BE2C (cell line): ENCODE measurements around the gene PMCH. TPM values are rescaled to one million over a fixed set of nuclear protein-coding genes. Genes with fewer than 3 reads are reported as not detected.
"Not testable (repeated sequence)": the region's sequence is repeated elsewhere in the genome, so short reads cannot be mapped to it uniquely, and the experiment has no call there.

Experiments used
- DNase-seq: peaks from one replicate; pipeline ENCODE4 v3.0.0-alpha.2; 2020
- H3K27me3 ChIP-seq: fragments of 250-450 bp; sonication (Bioruptor Pico); 2 replicates; pipeline ENCODE4 v1.5.1; 2020; ENCODE audit warnings: mild to moderate bottlenecking
- H3K36me3 ChIP-seq: fragments of 250-450 bp; sonication (Bioruptor Pico); 2 replicates; pipeline ENCODE4 v1.5.1; 2020; ENCODE audit warnings: mild to moderate bottlenecking
- H3K4me1 ChIP-seq: fragments of 250-450 bp; sonication (Bioruptor Pico); 2 replicates; pipeline ENCODE4 v1.5.1; 2020
- H3K4me3 ChIP-seq: 2 replicates; pipeline ENCODE4 v1.5.1; 2011; ENCODE audit warnings: low read depth, low read length
- H3K9me3 ChIP-seq: fragments of 250-450 bp; sonication (Bioruptor Pico); 2 replicates; pipeline ENCODE4 v1.5.1; 2020
- CTCF ChIP-seq: IDR thresholded peaks from 2 replicates; pipeline ENCODE4 v1.5.1; 2012; ENCODE audit warnings: mild to moderate bottlenecking, low read depth, low read length
- polyA plus RNA-seq: library from polyadenylated mRNA; unstranded; fragments of >200 nt; gene quantifications from one replicate; pipeline ENCODE4 v1.2.1, GENCODE V29; 2012; ENCODE audit warnings: low read depth, missing spikeins; ENCODE audit not compliant: insufficient read length, insufficient read depth

PMCH gene, protein sequence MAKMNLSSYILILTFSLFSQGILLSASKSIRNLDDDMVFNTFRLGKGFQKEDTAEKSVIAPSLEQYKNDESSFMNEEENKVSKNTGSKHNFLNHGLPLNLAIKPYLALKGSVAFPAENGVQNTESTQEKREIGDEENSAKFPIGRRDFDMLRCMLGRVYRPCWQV
- not detected for polyA plus RNA-seq

DNA sequence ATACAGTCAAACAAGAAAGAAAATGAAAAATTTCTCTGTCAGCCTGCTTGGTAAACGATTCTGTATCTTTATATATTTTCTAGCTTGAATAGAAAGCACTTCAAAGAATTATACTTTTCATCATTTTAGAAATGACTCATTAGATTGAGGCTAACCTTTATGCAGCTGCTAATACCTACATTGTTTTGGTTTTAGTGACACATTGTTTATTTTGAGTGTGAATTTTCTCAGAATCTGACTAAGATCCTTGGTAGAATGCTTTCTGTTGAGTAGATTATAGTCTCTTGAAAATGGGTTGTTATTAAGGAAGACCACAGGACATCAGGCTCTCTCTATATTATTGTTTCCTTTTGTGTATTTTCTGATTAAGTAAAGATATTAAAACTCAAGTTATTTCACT lies at the start of gene PMCH:
TSS of gene PMCH (minus strand) at position 45 of the 400 bp plus-strand sequence. CDS start 63 bp downstream, outside the sequence.
- DNase-seq: no peak
- H3K27me3 ChIP-seq: no peaks in the 10 kb centered on the region
- TF ChIP-seq CTCF: no peak

GRCh38 chr12:102240859-102241258 lies 43.2 kb upstream of the PMCH start:
- not testable (repeated sequence) for H3K36me3 ChIP-seq, H3K27me3 ChIP-seq, DNase-seq, H3K4me3 ChIP-seq, H3K9me3 ChIP-seq, H3K4me1 ChIP-seq

More for the DNA sequence above, at the start of gene PMCH:
- Histone ChIP-seq H3K4me1 (no peaks in the 10 kb centered on the region), H3K36me3 (no peaks in the 10 kb centered on the region), H3K9me3 (no peaks in the 10 kb centered on the region), H3K4me3 (no peak within 1 kb of the TSS)

GRCh38 chr12:102234599-102234998 lies 37.0 kb upstream of the PMCH start:
- no peaks in the 10 kb centered on the region for H3K36me3 ChIP-seq
- no peaks in the 10 kb centered on the region for H3K4me1 ChIP-seq
- no peaks in the 10 kb centered on the region; the same call in 1 of the 2 replicates for H3K9me3 ChIP-seq
- no peaks in the 10 kb centered on the region for H3K27me3 ChIP-seq
- H3K4me3 ChIP-seq: no peak overlapping the region
- DNase-seq: no peak
- TF ChIP-seq CTCF: no peak

- TF ChIP-seq CTCF: no peak
- no peak overlapping the region for H3K4me3 ChIP-seq
- H3K36me3 ChIP-seq: no peaks in the 10 kb centered on the region
- no peaks in the 10 kb centered on the region for H3K27me3 ChIP-seq
- no peak for DNase-seq
- H3K9me3 ChIP-seq: no peaks in the 10 kb centered on the region; the same call in 1 of the 2 replicates
- no peaks in the 10 kb centered on the region for H3K4me1 ChIP-seq
Observed at GRCh38 chr12:102232446-102232845, 34.8 kb upstream of the PMCH start.

- DNase-seq: no peak
- no peak for TF ChIP-seq CTCF
- H3K9me3 ChIP-seq: no peaks in the 10 kb centered on the region; the same call in 1 of the 2 replicates
Observed at GRCh38 chr12:102232036-102232435, 34.4 kb upstream of the PMCH start.

DNA sequence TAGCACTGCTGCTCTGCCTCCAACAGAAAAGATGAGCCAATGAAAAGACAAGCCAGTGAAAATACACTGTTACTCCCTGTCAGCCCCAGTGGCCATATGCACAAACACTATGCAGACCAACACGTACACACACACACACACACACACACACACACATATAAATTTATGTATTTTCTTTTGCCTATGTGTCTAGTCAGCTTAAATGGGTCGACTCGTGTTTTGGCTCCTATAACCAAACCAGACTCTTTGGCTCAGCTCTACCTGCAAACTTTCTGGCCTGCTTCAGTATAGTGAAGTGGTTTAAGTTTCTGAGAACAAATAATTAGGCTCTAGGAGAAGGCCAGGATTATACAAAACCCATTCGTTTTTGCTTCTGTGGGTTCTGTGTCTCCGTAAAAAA lies 30.3 kb upstream of the PMCH start:
- no peaks in the 10 kb centered on the region for H3K4me1 ChIP-seq
- H3K9me3 ChIP-seq: no peaks in the 10 kb centered on the region
- no peak overlapping the region for H3K4me3 ChIP-seq
- TF ChIP-seq CTCF: no peak
- no peaks in the 10 kb centered on the region for H3K27me3 ChIP-seq
- no peak for DNase-seq
- H3K36me3 ChIP-seq: no peaks in the 10 kb centered on the region

More at GRCh38 chr12:102232036-102232435, 34.4 kb upstream of the PMCH start:
- Histone ChIP-seq H3K4me3 (no peak overlapping the region), H3K27me3 (no peaks in the 10 kb centered on the region), H3K4me1 (no peaks in the 10 kb centered on the region), H3K36me3 (no peaks in the 10 kb centered on the region)
